GM21737 (cell line): ENCODE measurements around the gene NCDN.

Experiments used
- ATAC-seq: cut with Tn5 transposase; IDR thresholded peaks from one replicate; pipeline ENCODE4 v1.9.1; 2021; ENCODE audit warnings: mild to moderate bottlenecking, moderate library complexity; ENCODE audit not compliant: unreplicated experiment

Gene NCDN, protein sequence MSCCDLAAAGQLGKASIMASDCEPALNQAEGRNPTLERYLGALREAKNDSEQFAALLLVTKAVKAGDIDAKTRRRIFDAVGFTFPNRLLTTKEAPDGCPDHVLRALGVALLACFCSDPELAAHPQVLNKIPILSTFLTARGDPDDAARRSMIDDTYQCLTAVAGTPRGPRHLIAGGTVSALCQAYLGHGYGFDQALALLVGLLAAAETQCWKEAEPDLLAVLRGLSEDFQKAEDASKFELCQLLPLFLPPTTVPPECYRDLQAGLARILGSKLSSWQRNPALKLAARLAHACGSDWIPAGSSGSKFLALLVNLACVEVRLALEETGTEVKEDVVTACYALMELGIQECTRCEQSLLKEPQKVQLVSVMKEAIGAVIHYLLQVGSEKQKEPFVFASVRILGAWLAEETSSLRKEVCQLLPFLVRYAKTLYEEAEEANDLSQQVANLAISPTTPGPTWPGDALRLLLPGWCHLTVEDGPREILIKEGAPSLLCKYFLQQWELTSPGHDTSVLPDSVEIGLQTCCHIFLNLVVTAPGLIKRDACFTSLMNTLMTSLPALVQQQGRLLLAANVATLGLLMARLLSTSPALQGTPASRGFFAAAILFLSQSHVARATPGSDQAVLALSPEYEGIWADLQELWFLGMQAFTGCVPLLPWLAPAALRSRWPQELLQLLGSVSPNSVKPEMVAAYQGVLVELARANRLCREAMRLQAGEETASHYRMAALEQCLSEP

GRCh38 chr1:35557611-35558373 lies at the start of gene NCDN:
TSS of gene NCDN (plus strand) at chr1:35557799. CDS start at chr1:35558191, 392 bp downstream.
- peak; percentile 71 for ATAC-seq

- no peak for ATAC-seq
These were observed 49.7 kb upstream of the NCDN start for GRCh38 chr1:35507947-35508346.

GRCh38 chr1:35509558-35509957 lies 48.0 kb upstream of the NCDN start:
- no peak for ATAC-seq

DNA sequence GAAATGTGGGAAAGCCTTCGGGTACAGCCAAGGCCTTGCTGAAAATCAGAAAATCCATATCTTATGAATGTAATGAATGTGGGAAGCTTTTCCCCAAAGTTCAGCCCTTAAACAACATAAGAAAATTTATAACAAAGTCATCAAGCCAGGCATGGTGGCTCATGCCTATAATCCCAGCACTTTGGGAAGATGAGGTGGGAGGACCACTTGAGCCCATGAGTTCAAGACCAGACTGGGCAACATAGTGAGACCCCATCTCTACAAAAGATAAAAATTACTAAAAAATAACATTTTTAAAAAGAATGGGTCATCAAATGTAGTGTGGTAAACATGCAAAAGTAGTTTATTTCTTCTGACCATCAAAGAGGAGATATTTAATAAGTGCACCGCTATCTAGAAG lies 46.3 kb upstream of the NCDN start:
- no peak for ATAC-seq

- no peak for ATAC-seq
These were observed 39.4 kb upstream of the NCDN start for GRCh38 chr1:35518183-35518582.

GRCh38 chr1:35519432-35519831 lies 38.2 kb upstream of the NCDN start:
- ATAC-seq, result no peak

GRCh38 chr1:35524106-35524505 lies 33.5 kb upstream of the NCDN start:
- no peak for ATAC-seq

DNA sequence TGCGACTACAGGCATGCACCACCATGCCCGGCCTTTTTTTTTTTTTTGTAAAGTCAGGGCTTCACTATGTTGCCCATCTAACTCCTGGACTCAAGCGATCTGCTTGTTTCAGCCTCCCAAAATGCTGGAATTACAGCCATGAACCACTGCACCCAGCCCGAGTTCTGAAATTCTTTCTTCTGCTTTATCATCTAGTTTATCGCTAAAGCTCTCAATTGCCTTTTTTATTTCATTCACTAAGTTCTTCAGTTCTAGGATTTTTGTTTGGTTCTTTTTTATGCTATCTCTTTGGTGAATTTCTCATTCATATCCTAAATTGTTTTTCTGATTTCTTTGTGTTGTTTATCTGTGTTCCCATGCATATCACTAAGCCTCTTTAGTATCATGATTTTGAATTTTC lies 27.4 kb upstream of the NCDN start:
- no peak for ATAC-seq

DNA sequence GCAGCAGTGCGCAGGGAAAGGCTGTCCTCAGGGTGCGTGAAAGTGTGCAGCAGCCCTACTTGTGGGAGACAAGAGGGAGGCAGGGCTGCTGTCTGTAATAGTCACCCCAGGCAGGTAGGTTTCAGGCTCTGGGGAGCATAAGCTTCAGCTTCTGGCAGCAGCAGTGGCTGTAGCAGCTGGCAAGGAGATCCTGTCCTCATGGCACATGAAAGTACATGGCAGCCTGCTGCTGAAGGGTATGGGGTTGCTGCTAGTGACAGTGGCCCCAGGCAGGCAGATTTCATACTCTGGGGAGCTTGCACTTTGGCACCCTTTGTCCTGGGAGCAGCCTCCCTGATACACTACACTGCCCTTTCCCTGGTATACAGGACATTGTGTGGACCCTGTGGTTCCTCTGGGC lies 26.7 kb upstream of the NCDN start:
- no peak for ATAC-seq

GRCh38 chr1:35531368-35531767 lies 26.2 kb upstream of the NCDN start:
- ATAC-seq, result no peak

DNA sequence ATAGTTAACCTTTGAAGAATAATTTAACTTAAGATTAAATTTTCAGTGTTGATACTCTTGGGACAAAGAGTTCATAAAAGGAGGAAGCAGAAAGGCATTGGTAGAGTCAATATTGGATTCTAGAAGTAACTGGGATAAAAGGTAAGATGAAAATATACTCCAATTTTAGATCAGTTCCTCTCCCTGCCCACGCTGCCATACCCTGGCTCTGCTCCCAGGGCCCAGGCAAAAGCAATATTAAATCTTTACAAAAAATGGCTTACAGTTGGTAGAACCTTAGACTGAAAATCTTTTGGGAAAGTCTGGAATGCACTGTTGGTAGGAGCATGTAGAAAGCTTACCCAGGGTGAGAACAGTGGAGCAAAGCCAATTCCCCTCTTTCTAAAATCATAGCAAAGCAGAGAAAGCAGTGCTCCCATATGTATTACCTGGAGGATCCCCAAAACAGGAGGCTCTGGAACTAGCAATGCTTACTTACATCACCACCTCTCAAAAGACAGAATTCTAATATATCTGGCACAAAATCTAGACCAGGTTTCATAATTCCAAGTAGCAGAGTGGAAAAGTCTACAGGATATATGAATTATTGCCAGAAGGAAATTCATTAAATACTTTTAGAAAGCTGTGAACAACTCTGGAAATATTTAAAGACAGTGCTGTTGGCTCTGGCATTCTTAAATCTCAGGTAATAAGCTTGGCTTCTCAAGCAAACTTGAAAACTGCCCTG lies 24.9 kb upstream of the NCDN start:
- ATAC-seq, result no peak

DNA sequence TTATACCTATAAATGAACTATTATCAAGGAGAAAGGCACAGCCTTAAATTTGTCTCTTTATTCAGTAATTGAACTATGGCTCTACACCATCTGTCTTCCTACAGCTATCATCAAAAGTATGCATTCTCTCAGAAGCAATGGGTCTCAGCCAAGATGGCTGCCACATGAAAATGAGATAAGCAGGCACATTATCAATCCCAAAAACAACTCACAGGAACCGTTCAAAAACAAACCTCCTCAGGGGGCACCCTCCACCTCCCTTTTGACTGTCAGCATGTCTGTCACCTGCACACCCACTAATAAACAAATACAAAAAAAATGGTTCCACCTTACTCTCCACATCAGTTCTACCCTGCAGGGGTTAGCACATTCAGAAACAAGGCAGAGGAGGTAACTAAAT lies 24.0 kb upstream of the NCDN start:
- no peak for ATAC-seq

DNA sequence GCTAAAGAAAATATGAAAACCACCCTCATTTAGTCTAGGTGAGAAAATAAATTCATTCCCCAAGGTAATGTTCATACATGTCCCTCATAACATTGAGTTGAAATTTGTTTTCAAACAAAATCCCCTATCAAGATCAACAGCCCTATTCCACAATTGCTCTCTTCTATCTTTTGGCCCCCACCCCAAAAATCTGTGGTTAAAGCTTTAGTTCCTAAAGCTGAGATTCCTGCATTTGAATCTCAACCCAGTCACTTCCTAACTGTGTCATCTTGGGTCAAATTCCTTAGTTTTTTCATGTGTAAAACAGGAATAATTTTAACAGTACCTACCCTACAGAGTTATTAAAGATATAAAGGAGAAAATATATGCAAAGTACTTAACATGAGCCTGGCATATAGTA lies 22.4 kb upstream of the NCDN start:
- no peak for ATAC-seq

- ATAC-seq, result no peak
These were observed 20.9 kb upstream of the NCDN start for GRCh38 chr1:35536556-35537162.

DNA sequence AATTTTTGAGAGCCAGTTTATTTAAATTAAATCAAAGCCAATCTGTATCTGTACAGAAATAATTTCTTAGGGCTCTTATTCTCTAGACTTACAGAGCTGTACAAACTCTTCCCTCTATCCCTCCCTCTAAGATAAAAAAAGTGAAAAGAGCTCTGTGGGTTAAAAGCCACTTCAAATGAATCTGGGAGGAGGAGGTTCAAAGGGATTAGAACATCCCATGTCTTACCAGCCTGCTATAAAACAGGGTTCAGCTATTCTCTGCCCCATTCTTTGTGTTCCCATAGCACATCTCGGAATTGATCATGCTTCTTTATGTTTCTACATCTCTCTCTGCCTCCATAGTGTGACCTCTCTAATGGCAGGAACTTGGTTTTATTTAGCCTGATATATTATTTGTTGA lies 19.8 kb upstream of the NCDN start:
- no peak for ATAC-seq

- ATAC-seq, result peak; percentile 44
These were observed 18.4 kb upstream of the NCDN start for GRCh38 chr1:35539073-35539823.

- ATAC-seq, result peak; percentile 25
These were observed 17.8 kb upstream of the NCDN start for GRCh38 chr1:35539824-35540261.

DNA sequence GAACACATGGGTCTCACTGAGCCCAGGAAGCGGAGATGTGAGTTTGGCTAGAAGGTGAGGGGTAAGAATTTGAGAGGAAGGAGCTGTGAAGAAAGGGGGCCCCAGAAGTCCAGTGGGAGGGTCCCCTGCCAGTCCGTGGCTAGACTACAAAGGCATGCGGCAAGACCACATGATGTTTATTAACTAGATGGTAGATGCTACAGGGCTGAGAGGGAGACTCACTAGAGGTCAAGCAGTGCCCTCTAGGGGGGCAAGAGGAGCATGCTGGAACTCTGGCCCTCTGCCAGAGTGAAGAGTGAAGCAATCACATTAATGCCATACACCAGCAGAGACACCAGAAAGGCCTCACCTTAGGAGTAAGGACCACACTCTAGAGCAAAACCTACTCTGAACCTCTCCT lies 12.6 kb upstream of the NCDN start:
- no peak for ATAC-seq

- ATAC-seq, result no peak
These were observed 11.0 kb upstream of the NCDN start for GRCh38 chr1:35546614-35547013.

DNA sequence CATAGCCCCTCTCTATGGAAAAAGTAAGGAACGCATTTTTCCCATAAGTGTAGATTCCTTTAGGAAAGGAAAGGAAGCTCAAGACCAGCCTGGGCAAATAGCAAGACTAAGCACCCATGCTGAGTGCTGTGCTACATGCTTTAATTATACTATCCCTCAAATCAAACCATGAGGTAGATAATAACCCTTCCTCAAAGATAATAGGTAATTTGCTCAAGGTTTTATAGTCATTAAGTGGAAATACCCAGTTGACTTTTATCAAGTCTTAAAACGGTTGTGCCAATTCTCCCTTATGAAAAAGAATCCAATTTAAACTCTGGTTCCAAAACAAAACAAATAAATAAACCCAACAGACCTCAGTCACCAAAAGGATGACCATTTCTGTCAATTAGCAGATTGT lies 3.7 kb upstream of the NCDN start:
- no peak for ATAC-seq
